Parathyroid adenoma (tissue), 2 donors: ENCODE results near the gene KCNQ1.

ENCODE experiments used
- H2AFZ ChIP-seq: fragments of 300-600 bp; sonication (generic); one replicate; pipeline ENCODE4 v1.7.0; 2017; ENCODE audit warnings: antibody characterized with exemption, mild to moderate bottlenecking
- H3K27ac ChIP-seq: fragments of 300-600 bp; sonication (generic); one replicate; pipeline ENCODE4 v1.7.0; 2017
- H3K27me3 ChIP-seq: fragments of 300-600 bp; sonication (generic); one replicate; pipeline ENCODE4 v1.7.0; 2017; ENCODE audit warnings: low read length; ENCODE audit not compliant: control insufficient read depth, insufficient read depth
- H3K36me3 ChIP-seq: fragments of 300-600 bp; sonication (generic); one replicate; pipeline ENCODE4 v1.7.0; 2017; ENCODE audit warnings: low read length; ENCODE audit not compliant: control insufficient read depth, insufficient read depth
- H3K4me1 ChIP-seq: fragments of 300-600 bp; sonication (generic); one replicate; pipeline ENCODE4 v1.7.0; 2017; ENCODE audit warnings: control low read depth
- H3K4me2 ChIP-seq: fragments of 300-600 bp; sonication (generic); one replicate; pipeline ENCODE4 v1.7.0; 2017; ENCODE audit warnings: low read length
- H3K4me3 ChIP-seq: fragments of 300-600 bp; sonication (generic); one replicate; pipeline ENCODE4 v1.7.0; 2017; ENCODE audit warnings: low read depth, low read length
- H3K79me2 ChIP-seq: fragments of 300-600 bp; sonication (generic); one replicate; pipeline ENCODE4 v1.7.0; 2017; ENCODE audit warnings: control low read depth
- H3K9ac ChIP-seq: fragments of 300-600 bp; sonication (generic); one replicate; pipeline ENCODE4 v1.7.0; 2017; ENCODE audit warnings: mild to moderate bottlenecking
- H3K9me3 ChIP-seq: fragments of 300-600 bp; sonication (generic); one replicate; pipeline ENCODE4 v1.7.0; 2017; ENCODE audit warnings: low read length; ENCODE audit not compliant: control insufficient read depth
- CTCF ChIP-seq: fragments of 300-600 bp; sonication (generic); IDR thresholded peaks from one replicate; pipeline ENCODE4 v1.7.0; 2017; ENCODE audit warnings: antibody characterized with exemption, mild to moderate bottlenecking
- donor health status: primary hyperparathyroidism.

KCNQ1 gene

DNA sequence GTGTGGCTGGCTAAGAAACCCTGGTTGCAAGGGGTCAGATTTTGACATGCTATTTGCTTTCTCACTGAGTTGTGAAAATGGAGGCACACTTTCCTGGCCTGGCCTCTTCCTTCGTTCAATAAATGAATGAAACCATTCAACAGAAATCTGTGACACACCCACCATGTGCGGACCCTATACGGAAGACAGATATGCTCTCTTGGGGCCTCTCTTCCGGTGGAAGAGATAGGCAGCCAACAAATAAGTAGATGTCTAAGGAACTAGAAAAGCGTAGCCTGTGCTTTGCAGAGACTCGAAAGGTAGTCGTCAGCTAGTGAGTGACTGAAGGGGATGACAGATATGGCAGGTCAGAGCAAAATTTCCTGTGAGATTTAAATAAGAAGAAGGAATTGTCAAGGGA is 249.7 kb downstream of the KCNQ1 start:
- H2AFZ ChIP-seq, result no peak overlapping the region
- H3K9ac ChIP-seq, result no peak overlapping the region
- H3K27ac ChIP-seq, result no peak overlapping the region
- no peaks in the 10 kb centered on the region for H3K79me2 ChIP-seq
- TF ChIP-seq CTCF, result no peak
- H3K4me2 ChIP-seq, result no peak overlapping the region
- H3K4me3 ChIP-seq, result no peak overlapping the region
- H3K27me3 ChIP-seq, result no peaks in the 10 kb centered on the region
- no peaks in the 10 kb centered on the region for H3K4me1 ChIP-seq
- H3K36me3 ChIP-seq, result no peaks in the 10 kb centered on the region
- no peaks in the 10 kb centered on the region for H3K9me3 ChIP-seq

GRCh38 chr11:2694995-2695939 is 250.5 kb downstream of the KCNQ1 start:
- H3K79me2 ChIP-seq, result no peaks in the 10 kb centered on the region
- no peak overlapping the region for H3K4me3 ChIP-seq

DNA sequence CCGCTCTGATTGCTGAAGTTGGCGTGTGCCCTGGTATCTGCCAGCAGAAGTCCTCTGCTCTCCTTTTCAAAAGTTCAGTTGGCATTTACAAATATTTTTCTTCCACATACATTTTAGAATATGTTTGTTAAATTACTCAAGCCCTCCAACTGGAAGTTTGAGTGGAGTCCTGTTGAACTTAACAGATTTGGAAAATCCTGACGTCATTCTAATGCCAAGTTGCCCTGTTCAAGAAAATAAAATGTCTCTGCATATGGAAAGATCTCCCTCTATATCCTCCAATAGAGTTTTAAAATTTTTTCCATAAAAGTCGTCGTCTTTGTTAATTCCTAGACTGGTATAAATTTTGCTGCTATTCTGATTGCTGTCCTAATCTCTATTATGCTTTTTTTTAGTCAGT is 251.6 kb downstream of the KCNQ1 start:
- H3K4me2 ChIP-seq, result no peak overlapping the region
- H3K9me3 ChIP-seq, result no peaks in the 10 kb centered on the region
- H3K9ac ChIP-seq, result no peak overlapping the region
- no peaks in the 10 kb centered on the region for H3K4me1 ChIP-seq
- no peaks in the 10 kb centered on the region for H3K36me3 ChIP-seq
- no peaks in the 10 kb centered on the region for H3K79me2 ChIP-seq
- H3K4me3 ChIP-seq, result no peak overlapping the region
- TF ChIP-seq CTCF, result no peak
- no peaks in the 10 kb centered on the region for H3K27me3 ChIP-seq
- no peak overlapping the region for H3K27ac ChIP-seq
- no peak overlapping the region for H2AFZ ChIP-seq

More at GRCh38 chr11:2694995-2695939, 250.5 kb downstream of the KCNQ1 start:
- Histone ChIP-seq H3K36me3 (no peaks in the 10 kb centered on the region), H3K27me3 (no peaks in the 10 kb centered on the region), H3K9me3 (no peaks in the 10 kb centered on the region), H3K4me2 (no peak overlapping the region), H3K4me1 (no peaks in the 10 kb centered on the region), H3K9ac (no peak overlapping the region), H2AFZ (no peak overlapping the region), H3K27ac (no peak overlapping the region)
- TF ChIP-seq CTCF, result no peak

GRCh38 chr11:2697866-2698265 is 253.1 kb downstream of the KCNQ1 start:
- Histone ChIP-seq H3K79me2 (no peaks in the 10 kb centered on the region), H2AFZ (no peak overlapping the region), H3K9me3 (no peaks in the 10 kb centered on the region), H3K36me3 (no peaks in the 10 kb centered on the region), H3K27me3 (no peaks in the 10 kb centered on the region), H3K27ac (no peak overlapping the region), H3K4me3 (no peak overlapping the region), H3K4me2 (no peak overlapping the region), H3K9ac (no peak overlapping the region), H3K4me1 (no peaks in the 10 kb centered on the region)
- no peak for TF ChIP-seq CTCF
